OCI-LY1 (cell line): ENCODE results near the gene SYNE2.

Source experiments
- H2AFZ ChIP-seq: fragments of 200-600 bp; sonication (generic), shearing (Covaris generic); 2 replicates; pipeline ENCODE4 v1.6.0; 2014; ENCODE audit warnings: antibody characterized with exemption, mild to moderate bottlenecking, low read length
- H3F3A ChIP-seq: fragments of 200-600 bp; sonication (generic), shearing (Covaris generic); 2 replicates; pipeline ENCODE4 v1.6.0; 2014; ENCODE audit warnings: mild to moderate bottlenecking, antibody characterized with exemption, low read length, moderate library complexity; ENCODE audit not compliant: insufficient read depth
- H3K27ac ChIP-seq: fragments of 200-600 bp; sonication (generic); 2 replicates; pipeline ENCODE4 v1.5.1; 2014; ENCODE audit warnings: low read length, mixed run types, mild to moderate bottlenecking, low read depth; ENCODE audit not compliant: poor library complexity, severe bottlenecking
- H3K27me3 ChIP-seq: fragments of 200-600 bp; sonication (generic); 2 replicates; pipeline ENCODE4 v1.6.0; 2014; ENCODE audit warnings: antibody characterized with exemption, mild to moderate bottlenecking, low read length, moderate library complexity; ENCODE audit not compliant: insufficient read depth
- H3K36me3 ChIP-seq: fragments of 200-600 bp; sonication (generic); 2 replicates; pipeline ENCODE4 v1.6.1; 2014; ENCODE audit warnings: mild to moderate bottlenecking, antibody characterized with exemption, low read length, moderate library complexity, mixed read lengths; ENCODE audit not compliant: insufficient read depth
- H3K4me1 ChIP-seq: fragments of 200-600 bp; sonication (generic); 2 replicates; pipeline ENCODE4 v1.5.1; 2014; ENCODE audit warnings: mild to moderate bottlenecking, low read length, moderate library complexity; ENCODE audit not compliant: insufficient read depth, severe bottlenecking
- H3K4me2 ChIP-seq: fragments of 200-600 bp; sonication (generic), shearing (Covaris generic); 2 replicates; pipeline ENCODE4 v1.6.1; 2014; ENCODE audit warnings: low read length
- H3K4me3 ChIP-seq: fragments of 200-600 bp; sonication (generic); 2 replicates; pipeline ENCODE4 v1.5.1; 2014; ENCODE audit warnings: low read length, low read depth, mild to moderate bottlenecking, mixed read lengths; ENCODE audit not compliant: poor library complexity, severe bottlenecking
- H3K79me2 ChIP-seq: fragments of 200-600 bp; shearing (Covaris generic); 2 replicates; pipeline ENCODE4 v1.6.1; 2016; ENCODE audit warnings: mixed run types, low read length, mixed read lengths; ENCODE audit not compliant: insufficient read depth
- H3K9ac ChIP-seq: fragments of 200-600 bp; sonication (generic), shearing (Covaris generic); 2 replicates; pipeline ENCODE4 v1.6.1; 2014; ENCODE audit warnings: mild to moderate bottlenecking, low read length, mixed read lengths
- H3K9me2 ChIP-seq: fragments of 200-600 bp; sonication (generic), shearing (Covaris generic); 2 replicates; pipeline ENCODE4 v1.6.1; 2014; ENCODE audit warnings: low read depth, mild to moderate bottlenecking, low read length, mixed read lengths
- H3K9me3 ChIP-seq: fragments of 200-600 bp; shearing (Covaris generic); 2 replicates; pipeline ENCODE4 v1.6.1; 2014; ENCODE audit warnings: low read length, mixed read lengths
- H4K20me1 ChIP-seq: fragments of 200-600 bp; sonication (generic), shearing (Covaris generic); 2 replicates; pipeline ENCODE4 v1.6.0; 2016; ENCODE audit warnings: mild to moderate bottlenecking, low read length; ENCODE audit not compliant: insufficient read depth
- CTCF ChIP-seq: fragments of 200-600 bp; sonication (generic), shearing (Covaris generic); IDR thresholded peaks from 2 replicates; pipeline ENCODE4 v1.5.1; 2017; ENCODE audit warnings: mild to moderate bottlenecking, antibody characterized with exemption, low read length, moderate library complexity, mixed read lengths
- EZH2 ChIP-seq: fragments of 200-600 bp; sonication (generic), shearing (Covaris generic); IDR thresholded peaks from 2 replicates; pipeline ENCODE4 v1.8.0; 2017; ENCODE audit warnings: borderline replicate concordance, mixed run types, mild to moderate bottlenecking, antibody characterized with exemption, low read length, moderate library complexity, mixed read lengths

SYNE2 gene

GRCh38 chr14:64198486-64198885 lies 345.7 kb downstream of the SYNE2 start:
- no peaks in the 10 kb centered on the region for H4K20me1 ChIP-seq
- no peaks in the 10 kb centered on the region for H3K79me2 ChIP-seq
- no peaks in the 10 kb centered on the region for H3K9me2 ChIP-seq
- H3K36me3 ChIP-seq, result peaks cover 5% of the 10 kb centered on the region; the same call in 1 of the 2 replicates
- peaks cover 19% of the 10 kb centered on the region; the same call in 1 of the 2 replicates for H3F3A ChIP-seq
- H3K27me3 ChIP-seq, result no peaks in the 10 kb centered on the region
- TF ChIP-seq EZH2, result no peak
- TF ChIP-seq CTCF, result no peak
- H3K27ac ChIP-seq, result peak overlapping the region; percentile 100
- H2AFZ ChIP-seq, result no peak overlapping the region
- H3K4me1 ChIP-seq, result peaks cover 99% of the 10 kb centered on the region
- H3K9ac ChIP-seq, result peak overlapping the region; percentile 69; the same call in 1 of the 2 replicates
- peak overlapping the region; percentile 84 for H3K4me2 ChIP-seq
- no peaks in the 10 kb centered on the region for H3K9me3 ChIP-seq
- peak overlapping the region; percentile 58 for H3K4me3 ChIP-seq

- peaks cover 30% of the 10 kb centered on the region for H3F3A ChIP-seq
- H3K27ac ChIP-seq, result peak overlapping the region; percentile 100
- no peak overlapping the region for H3K4me3 ChIP-seq
- H3K79me2 ChIP-seq, result no peaks in the 10 kb centered on the region
- peak overlapping the region; percentile 59; the same call in 1 of the 2 replicates for H3K4me2 ChIP-seq
- H4K20me1 ChIP-seq, result no peaks in the 10 kb centered on the region
- H3K4me1 ChIP-seq, result peaks cover 100% of the 10 kb centered on the region
- H3K36me3 ChIP-seq, result no peaks in the 10 kb centered on the region
- TF ChIP-seq EZH2 (no peak), CTCF (no peak)
- H2AFZ ChIP-seq, result no peak overlapping the region
- H3K9me2 ChIP-seq, result no peaks in the 10 kb centered on the region
- H3K9me3 ChIP-seq, result no peaks in the 10 kb centered on the region
- H3K27me3 ChIP-seq, result no peaks in the 10 kb centered on the region
- peak overlapping the region; percentile 68 for H3K9ac ChIP-seq
These were observed 347.4 kb downstream of the SYNE2 start for GRCh38 chr14:64200170-64200569.

- H2AFZ ChIP-seq, result no peak overlapping the region
- peak overlapping the region; percentile 100 for H3K27ac ChIP-seq
- TF ChIP-seq CTCF (no peak), EZH2 (no peak)
- no peaks in the 10 kb centered on the region for H3K9me3 ChIP-seq
- no peaks in the 10 kb centered on the region for H3K36me3 ChIP-seq
- H3K79me2 ChIP-seq, result no peaks in the 10 kb centered on the region
- peak overlapping the region; percentile 59 for H3K4me2 ChIP-seq
- H3K4me3 ChIP-seq, result peak overlapping the region; percentile 28
- no peaks in the 10 kb centered on the region for H4K20me1 ChIP-seq
- no peaks in the 10 kb centered on the region for H3K9me2 ChIP-seq
- no peaks in the 10 kb centered on the region for H3K27me3 ChIP-seq
- H3K9ac ChIP-seq, result peak overlapping the region; percentile 68
- H3F3A ChIP-seq, result peaks cover 30% of the 10 kb centered on the region
- H3K4me1 ChIP-seq, result peaks cover 100% of the 10 kb centered on the region
These were observed 348.5 kb downstream of the SYNE2 start for GRCh38 chr14:64201296-64201695.
